OCI-LY7 (cell line): ENCODE measurements around the gene TIAL1. TPM values are rescaled to one million over a fixed set of nuclear protein-coding genes. Genes with fewer than 3 reads are reported as not detected.

Experiments used
- BruUV-seq: library from RNA; stranded (reverse); fragments of 400-500 nt; replicated peaks from 2 replicates; lab custom pipeline; 2021; lab: Mats Ljungman, UMichigan
- CTCF ChIA-PET: fragments of 300-600 bp; sonication (Branson Sonifier 250); formaldehyde crosslinking; loops from one replicate; lab custom pipeline; 2022; ENCODE audit warnings: antibody characterized with exemption; ENCODE audit not compliant: unreplicated experiment; lab: Charles Lee
- POLR2A ChIA-PET: fragments of 300-600 bp; sonication (Branson Sonifier 250); formaldehyde crosslinking; loops from one replicate; lab custom pipeline; 2022; ENCODE audit warnings: antibody characterized with exemption; lab: Charles Lee
- DNase-seq: peaks from one replicate; pipeline ENCODE4 v3.0.0-alpha.2; 2015; ENCODE audit warnings: low spot score
- H2AFZ ChIP-seq: fragments of 200-600 bp; sonication (generic), shearing (Covaris generic); 2 replicates; pipeline ENCODE4 v1.6.1; 2014; ENCODE audit warnings: mild to moderate bottlenecking, antibody characterized with exemption, low read length, moderate library complexity
- H3K27ac ChIP-seq: fragments of 200-600 bp; sonication (generic); 2 replicates; pipeline ENCODE4 v1.5.1; 2014; ENCODE audit warnings: mixed run types, low read depth, mild to moderate bottlenecking, moderate library complexity, low read length, inconsistent platforms; ENCODE audit not compliant: poor library complexity, severe bottlenecking
- H3K36me3 ChIP-seq: fragments of 200-600 bp; sonication (generic); 2 replicates; pipeline ENCODE4 v1.6.1; 2014; ENCODE audit warnings: mild to moderate bottlenecking, antibody characterized with exemption, low read length, moderate library complexity, mixed read lengths; ENCODE audit not compliant: insufficient read depth
- H3K4me1 ChIP-seq: fragments of 200-600 bp; sonication (generic); 2 replicates; pipeline ENCODE4 v1.5.1; 2014; ENCODE audit warnings: mild to moderate bottlenecking, low read length; ENCODE audit not compliant: insufficient read depth, poor library complexity, severe bottlenecking
- H3K4me2 ChIP-seq: fragments of 200-600 bp; sonication (generic); 2 replicates; pipeline ENCODE4 v1.6.1; 2014; ENCODE audit warnings: mild to moderate bottlenecking, low read length
- H3K4me3 ChIP-seq: fragments of 200-600 bp; sonication (generic); 2 replicates; pipeline ENCODE4 v1.5.1; 2014; ENCODE audit warnings: mild to moderate bottlenecking, low read depth, low read length; ENCODE audit not compliant: poor library complexity, severe bottlenecking
- H3K79me2 ChIP-seq: fragments of 200-600 bp; sonication (generic); 2 replicates; pipeline ENCODE4 v1.6.1; 2016; ENCODE audit warnings: low read depth, mild to moderate bottlenecking, low read length, moderate library complexity, mixed read lengths; ENCODE audit not compliant: insufficient read depth
- H3K9me2 ChIP-seq: fragments of 200-600 bp; sonication (generic); 2 replicates; pipeline ENCODE4 v1.6.1; 2016; ENCODE audit warnings: mild to moderate bottlenecking, low read length, mixed read lengths; ENCODE audit not compliant: insufficient read depth
- H3K9me3 ChIP-seq: fragments of 200-600 bp; sonication (generic); 2 replicates; pipeline ENCODE4 v1.6.1; 2014; ENCODE audit warnings: mild to moderate bottlenecking, mixed run types, low read length, mixed read lengths
- H4K20me1 ChIP-seq: fragments of 200-600 bp; sonication (generic); 2 replicates; pipeline ENCODE4 v1.6.1; 2014; ENCODE audit warnings: mild to moderate bottlenecking, antibody characterized with exemption, low read length, moderate library complexity, mixed read lengths; ENCODE audit not compliant: insufficient read depth
- EZH2phosphoT487 ChIP-seq: fragments of 200-600 bp; sonication (generic); IDR thresholded peaks from 2 replicates; pipeline ENCODE4 v1.6.1; 2018; ENCODE audit warnings: low read depth, borderline replicate concordance, mild to moderate bottlenecking, mixed run types, antibody characterized with exemption, low read length, moderate library complexity, mixed read lengths
- intact Hi-C: fragments of 100-400 bp; cut with micrococcal nuclease; formaldehyde crosslinking; loops from one replicate; pipeline ENCODE4 v1.10.0; 2022; ENCODE audit not compliant: unreplicated experiment
- total RNA-seq, 2 experiments: library from RNA; depleted of rRNA in 1 of 2; stranded (reverse); fragments of >200 nt in 1 of 2; shearing (Covaris generic) in 1 of 2; gene quantifications; 2 replicates each; pipeline ENCODE4 v1.2.3, GENCODE V29; 2014 to 2022
- TF ChIP-seq, protein P1 (sequence below): fragments of 200-600 bp; sonication (generic); conservative IDR thresholded peaks from 2 replicates; pipeline ENCODE4 v1.5.1; 2014; ENCODE audit warnings: mild to moderate bottlenecking, antibody characterized with exemption, low read length, moderate library complexity, mixed read lengths

TIAL1 gene
- total RNA-seq, 2 experiments from 2014 or later: 61.1 to 172 TPM

DNA sequence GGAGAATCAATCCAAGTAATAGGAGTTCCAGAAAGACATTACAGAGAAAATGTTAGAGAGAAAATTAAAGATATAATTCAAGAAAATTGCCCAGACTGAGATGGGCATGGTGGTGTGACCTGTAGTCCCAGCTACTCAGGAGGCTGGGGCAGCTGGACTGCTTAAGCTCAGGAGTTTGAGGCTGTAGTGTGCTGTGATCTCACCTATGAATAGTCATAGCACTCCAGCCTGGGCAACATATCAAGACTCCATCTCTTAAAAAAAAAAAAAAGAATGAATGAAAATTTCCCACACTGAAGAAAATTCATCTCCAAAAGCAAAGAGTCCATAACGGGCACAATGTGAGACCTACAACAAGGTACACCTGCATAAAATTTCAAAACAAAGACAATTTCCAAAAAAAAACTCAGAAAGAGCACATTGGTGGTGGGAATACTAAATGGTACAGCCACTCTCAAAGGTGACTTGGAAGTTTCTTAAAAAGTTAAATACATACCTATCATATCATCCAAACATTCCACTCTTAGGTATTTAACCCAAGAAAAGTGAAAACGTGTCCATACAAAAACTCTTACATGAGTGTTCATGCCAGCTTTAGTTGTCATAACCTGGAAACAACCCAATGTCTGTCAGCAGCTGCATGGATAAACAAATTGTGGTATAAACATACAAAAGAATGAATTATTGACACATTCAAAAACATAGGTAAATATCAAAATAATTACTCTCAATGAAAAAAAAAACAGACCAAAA, 47.3 kb downstream of the TIAL1 start:
- no peak overlapping the region for H3K4me3 ChIP-seq

GRCh38 chr10:119546009-119546408, 50.8 kb downstream of the TIAL1 start:
- POLR2A ChIA-PET: no interaction called here
- DNase-seq: no peak
- H3K9me3 ChIP-seq: no peaks in the 10 kb centered on the region
- H3K4me2 ChIP-seq: no peak overlapping the region
- H3K79me2 ChIP-seq: no peaks in the 10 kb centered on the region
- no peaks in the 10 kb centered on the region for H3K36me3 ChIP-seq
- no peaks in the 10 kb centered on the region for H3K9me2 ChIP-seq
- intact Hi-C loops: no loop called here
- TF ChIP-seq EZH2phosphoT487: no peak
- TF ChIP-seq, protein P1, sequence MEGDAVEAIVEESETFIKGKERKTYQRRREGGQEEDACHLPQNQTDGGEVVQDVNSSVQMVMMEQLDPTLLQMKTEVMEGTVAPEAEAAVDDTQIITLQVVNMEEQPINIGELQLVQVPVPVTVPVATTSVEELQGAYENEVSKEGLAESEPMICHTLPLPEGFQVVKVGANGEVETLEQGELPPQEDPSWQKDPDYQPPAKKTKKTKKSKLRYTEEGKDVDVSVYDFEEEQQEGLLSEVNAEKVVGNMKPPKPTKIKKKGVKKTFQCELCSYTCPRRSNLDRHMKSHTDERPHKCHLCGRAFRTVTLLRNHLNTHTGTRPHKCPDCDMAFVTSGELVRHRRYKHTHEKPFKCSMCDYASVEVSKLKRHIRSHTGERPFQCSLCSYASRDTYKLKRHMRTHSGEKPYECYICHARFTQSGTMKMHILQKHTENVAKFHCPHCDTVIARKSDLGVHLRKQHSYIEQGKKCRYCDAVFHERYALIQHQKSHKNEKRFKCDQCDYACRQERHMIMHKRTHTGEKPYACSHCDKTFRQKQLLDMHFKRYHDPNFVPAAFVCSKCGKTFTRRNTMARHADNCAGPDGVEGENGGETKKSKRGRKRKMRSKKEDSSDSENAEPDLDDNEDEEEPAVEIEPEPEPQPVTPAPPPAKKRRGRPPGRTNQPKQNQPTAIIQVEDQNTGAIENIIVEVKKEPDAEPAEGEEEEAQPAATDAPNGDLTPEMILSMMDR: no peak
- no peaks in the 10 kb centered on the region for H4K20me1 ChIP-seq
- H2AFZ ChIP-seq: no peak overlapping the region
- CTCF ChIA-PET: no interaction called here
- H3K4me1 ChIP-seq: peaks cover 20% of the 10 kb centered on the region
- H3K27ac ChIP-seq: no peak overlapping the region
- no peak overlapping the region for H3K4me3 ChIP-seq
- no TSS peak for BruUV-seq

More for the DNA sequence above, 47.3 kb downstream of the TIAL1 start:
- ChIA-PET CTCF (interaction anchor here (0.7 kb wide), 1 partner anchor 31 kb away, joined by 6 read pairs; no protein-coding TSS in a partner anchor), POLR2A (interaction anchor here (0.6 kb wide), 2 partner anchors 155 to 386 kb away, joined by 3 read pairs; no protein-coding TSS in a partner anchor)
- Histone ChIP-seq H3K9me2 (no peaks in the 10 kb centered on the region), H3K79me2 (no peaks in the 10 kb centered on the region), H3K27ac (no peak overlapping the region), H3K9me3 (no peaks in the 10 kb centered on the region), H3K4me1 (no peaks in the 10 kb centered on the region), H3K4me2 (no peak overlapping the region), H4K20me1 (no peaks in the 10 kb centered on the region), H2AFZ (no peak overlapping the region), H3K36me3 (no peaks in the 10 kb centered on the region)
- BruUV-seq: no TSS peak
- no peak for DNase-seq
- intact Hi-C loops: no loop called here
- TF ChIP-seq, protein P1: no peak
- no peak for TF ChIP-seq EZH2phosphoT487

DNA sequence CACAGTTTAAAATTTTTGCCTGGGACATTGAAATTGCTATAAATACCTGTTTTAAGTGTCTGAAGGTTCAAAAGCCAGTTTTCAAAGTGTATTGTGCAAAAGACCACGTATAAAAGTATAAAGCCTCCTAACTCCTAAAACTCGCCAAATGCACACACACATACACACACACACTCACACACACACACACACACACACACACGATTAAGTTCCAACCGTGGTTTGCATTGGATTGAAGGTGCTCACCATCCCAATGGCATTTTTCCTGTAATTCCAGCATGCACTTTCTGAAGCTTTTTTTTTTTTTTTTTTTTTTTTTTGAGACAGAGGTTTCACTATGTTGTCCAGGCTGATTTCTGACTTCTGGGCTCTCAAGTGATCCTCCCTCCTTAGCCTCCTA, 51.5 kb downstream of the TIAL1 start:
- Histone ChIP-seq H3K27ac (no peak overlapping the region), H3K4me3 (no peak overlapping the region), H2AFZ (no peak overlapping the region), H3K4me1 (peaks cover 27% of the 10 kb centered on the region), H3K79me2 (no peaks in the 10 kb centered on the region), H3K4me2 (no peak overlapping the region), H4K20me1 (no peaks in the 10 kb centered on the region), H3K9me3 (no peaks in the 10 kb centered on the region), H3K9me2 (no peaks in the 10 kb centered on the region), H3K36me3 (no peaks in the 10 kb centered on the region)
- CTCF ChIA-PET: interaction anchor here (0.6 kb wide), 1 partner anchor 13 kb away, joined by 3 read pairs; no protein-coding TSS in a partner anchor
- BruUV-seq: no TSS peak
- POLR2A ChIA-PET: interaction anchor here (0.6 to 0.7 kb wide), 2 partner anchors 50 to 100 kb away, joined by 5 to 8 read pairs; no protein-coding TSS in a partner anchor
- intact Hi-C loops: no loop called here
- TF ChIP-seq, protein P1: no peak
- TF ChIP-seq EZH2phosphoT487: no peak
- no peak for DNase-seq
